Thyroid gland (tissue), 4 donors: ENCODE measurements around the gene NODAL. TPM values are rescaled to one million over a fixed set of nuclear protein-coding genes. Genes with fewer than 3 reads are reported as not detected.

ENCODE experiments used
- DNase-seq, 2 donors: peaks; one replicate each; pipeline ENCODE4 v3.0.0-alpha.2; 2019
- H3K27ac ChIP-seq, 3 donors: fragments of 200-600 bp; sonication (generic); 1 replicate in 2 of 3; 2 replicates in 1 of 3; pipeline ENCODE4 v1.5.1; 2016 to 2019; ENCODE audit warnings: mild to moderate bottlenecking in 1 of 3, moderate library complexity in 1 of 3
- H3K27me3 ChIP-seq: fragments of 200-600 bp; sonication (generic); one replicate; pipeline ENCODE4 v1.5.1; 2019
- H3K36me3 ChIP-seq, 2 donors: fragments of 200-600 bp; sonication (generic); one replicate each; pipeline ENCODE4 v1.5.1; 2016 to 2019
- H3K4me1 ChIP-seq, 2 donors: fragments of 200-600 bp; sonication (generic); one replicate each; pipeline ENCODE4 v1.5.1; 2017 to 2019
- H3K4me3 ChIP-seq, 3 donors: fragments of 200-600 bp; sonication (generic); replicated peaks in 1 of 3; 1 replicate in 2 of 3; 2 replicates in 1 of 3; pipeline ENCODE4 v1.5.1; 2016; ENCODE audit warnings: mild to moderate bottlenecking in 1 of 3
- H3K9me3 ChIP-seq: fragments of 200-600 bp; sonication (generic); one replicate; pipeline ENCODE4 v1.5.1; 2017
- POLR2A ChIP-seq, 2 donors: fragments of 450-650 bp; IDR thresholded peaks; one replicate each; pipeline ENCODE4 v1.6.1; 2017; ENCODE audit warnings: antibody characterized with exemption in 2 of 2, mild to moderate bottlenecking in 2 of 2, moderate library complexity in 1 of 2
- WGBS, 2 donors: methylation state at CpG; one replicate each; pipeline ENCODE4 v1.1.5; 2017; 5-methylcytosine and 5-hydroxymethylcytosine counted together
- intact Hi-C: fragments of 100-400 bp; cut with DNase I; formaldehyde crosslinking; loops from one replicate; pipeline ENCODE4 v1.15.1; 2023
- total RNA-seq, 4 donors: library from RNA; depleted of rRNA; stranded (reverse); fragments of >200 nt; gene quantifications; one replicate each; pipeline ENCODE4 v1.2.3, GENCODE V29; 2016
- TF ChIP-seq, protein P1 (sequence below), 6 experiments: fragments of 200-600 bp in 3 of 6; fragments of 450-650 bp in 3 of 6; sonication (generic) in 3 of 6; IDR thresholded peaks; one replicate each; pipeline ENCODE4 v1.5.1; 2016 to 2019; ENCODE audit warnings: antibody characterized with exemption in 6 of 6, mild to moderate bottlenecking in 2 of 6, inconsistent platforms in 1 of 6, moderate library complexity in 1 of 6

Gene NODAL
- total RNA-seq, 4 donors from 2014 or later, result not detected

DNA sequence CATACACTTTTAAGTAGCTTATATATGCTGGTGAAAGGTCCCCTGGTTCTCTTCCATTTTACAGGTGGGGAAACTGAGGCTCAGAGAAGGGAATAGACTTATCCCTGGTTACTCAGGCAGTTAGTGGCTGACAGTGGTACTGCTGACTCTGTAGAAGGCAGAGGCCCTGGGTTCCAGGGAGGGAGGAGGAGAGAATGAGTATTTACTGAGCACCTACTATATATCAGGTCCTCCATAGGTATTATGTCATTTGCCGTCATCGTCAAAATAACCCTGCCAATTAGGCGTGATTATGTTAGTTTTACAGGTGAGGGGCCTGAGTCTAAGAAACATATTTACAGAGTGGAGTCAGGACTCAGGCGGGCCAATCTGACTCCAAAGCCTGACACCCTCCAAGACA lies 23.8 kb upstream of the NODAL start:
- DNase-seq, result no peak
- Histone ChIP-seq H3K9me3 (no peaks in the 10 kb centered on the region), H3K4me3 (no peak overlapping the region), H3K36me3 (no peaks in the 10 kb centered on the region), H3K27ac (no peak overlapping the region), H3K4me1 (peaks cover 6 to 18% of the 10 kb centered on the region in 2 donors), H3K27me3 (no peaks in the 10 kb centered on the region)
- intact Hi-C loops, result loop anchor here (10.0 kb wide), 1 partner anchor 410 kb away; no protein-coding TSS in a partner anchor
- WGBS, 2 donors, result 91 to 95% methylated on average over 4 of the region's 4 CpGs
- TF ChIP-seq POLR2A (IDR thresholded peaks at IDR 0.05), result no peak
- TF ChIP-seq, protein P1, sequence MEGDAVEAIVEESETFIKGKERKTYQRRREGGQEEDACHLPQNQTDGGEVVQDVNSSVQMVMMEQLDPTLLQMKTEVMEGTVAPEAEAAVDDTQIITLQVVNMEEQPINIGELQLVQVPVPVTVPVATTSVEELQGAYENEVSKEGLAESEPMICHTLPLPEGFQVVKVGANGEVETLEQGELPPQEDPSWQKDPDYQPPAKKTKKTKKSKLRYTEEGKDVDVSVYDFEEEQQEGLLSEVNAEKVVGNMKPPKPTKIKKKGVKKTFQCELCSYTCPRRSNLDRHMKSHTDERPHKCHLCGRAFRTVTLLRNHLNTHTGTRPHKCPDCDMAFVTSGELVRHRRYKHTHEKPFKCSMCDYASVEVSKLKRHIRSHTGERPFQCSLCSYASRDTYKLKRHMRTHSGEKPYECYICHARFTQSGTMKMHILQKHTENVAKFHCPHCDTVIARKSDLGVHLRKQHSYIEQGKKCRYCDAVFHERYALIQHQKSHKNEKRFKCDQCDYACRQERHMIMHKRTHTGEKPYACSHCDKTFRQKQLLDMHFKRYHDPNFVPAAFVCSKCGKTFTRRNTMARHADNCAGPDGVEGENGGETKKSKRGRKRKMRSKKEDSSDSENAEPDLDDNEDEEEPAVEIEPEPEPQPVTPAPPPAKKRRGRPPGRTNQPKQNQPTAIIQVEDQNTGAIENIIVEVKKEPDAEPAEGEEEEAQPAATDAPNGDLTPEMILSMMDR (IDR thresholded peaks at IDR 0.05), result no peak

DNA sequence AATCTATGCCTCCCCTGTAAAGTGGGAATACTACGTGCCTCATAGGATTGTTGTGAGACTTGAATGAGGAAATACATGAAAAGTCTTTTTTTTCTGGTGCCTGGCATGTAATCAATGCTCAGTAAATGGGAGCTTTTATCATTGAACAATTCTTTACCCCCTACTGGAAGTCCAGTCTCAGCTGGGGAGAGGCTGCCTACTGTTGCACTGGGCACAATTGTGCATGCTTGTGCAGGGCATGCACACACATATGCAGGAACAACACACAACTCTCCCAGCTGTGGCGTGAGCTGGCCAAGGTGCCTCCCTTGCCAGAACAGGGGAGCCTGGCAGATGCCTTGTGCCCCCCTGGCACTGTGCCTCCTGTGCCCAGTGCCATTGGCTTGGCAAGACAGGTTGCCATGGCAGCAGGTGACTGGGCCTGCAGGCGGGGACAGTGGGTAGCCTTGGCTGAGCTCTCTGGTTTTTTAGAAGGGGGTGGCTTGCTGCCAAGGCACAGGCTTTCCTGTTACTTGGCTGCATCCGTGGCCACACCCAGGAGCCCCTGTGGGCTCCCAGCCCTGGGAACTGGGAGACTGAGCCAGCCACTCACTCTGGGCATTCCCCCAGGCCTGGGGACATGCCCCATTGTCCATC lies 21.0 kb upstream of the NODAL start:
- H3K4me1 ChIP-seq, result peaks cover 11 to 20% of the 10 kb centered on the region in 2 donors
- DNase-seq, result peak; percentile 89 to 91
- no peaks in the 10 kb centered on the region for H3K27me3 ChIP-seq
- H3K4me3 ChIP-seq, result no peak overlapping the region
- no peaks in the 10 kb centered on the region for H3K9me3 ChIP-seq
- H3K27ac ChIP-seq, result no peak overlapping the region
- intact Hi-C loops, result loop anchor here (5.0 to 10.0 kb wide), 3 partner anchors 80 to 412 kb away; no protein-coding TSS in a partner anchor
- 27 to 40% methylated on average over 2 to 4 of the region's 4 CpGs for WGBS, 2 donors
- TF ChIP-seq, protein P1 (IDR thresholded peaks at IDR 0.05), result no peak
- no peaks in the 10 kb centered on the region for H3K36me3 ChIP-seq

DNA sequence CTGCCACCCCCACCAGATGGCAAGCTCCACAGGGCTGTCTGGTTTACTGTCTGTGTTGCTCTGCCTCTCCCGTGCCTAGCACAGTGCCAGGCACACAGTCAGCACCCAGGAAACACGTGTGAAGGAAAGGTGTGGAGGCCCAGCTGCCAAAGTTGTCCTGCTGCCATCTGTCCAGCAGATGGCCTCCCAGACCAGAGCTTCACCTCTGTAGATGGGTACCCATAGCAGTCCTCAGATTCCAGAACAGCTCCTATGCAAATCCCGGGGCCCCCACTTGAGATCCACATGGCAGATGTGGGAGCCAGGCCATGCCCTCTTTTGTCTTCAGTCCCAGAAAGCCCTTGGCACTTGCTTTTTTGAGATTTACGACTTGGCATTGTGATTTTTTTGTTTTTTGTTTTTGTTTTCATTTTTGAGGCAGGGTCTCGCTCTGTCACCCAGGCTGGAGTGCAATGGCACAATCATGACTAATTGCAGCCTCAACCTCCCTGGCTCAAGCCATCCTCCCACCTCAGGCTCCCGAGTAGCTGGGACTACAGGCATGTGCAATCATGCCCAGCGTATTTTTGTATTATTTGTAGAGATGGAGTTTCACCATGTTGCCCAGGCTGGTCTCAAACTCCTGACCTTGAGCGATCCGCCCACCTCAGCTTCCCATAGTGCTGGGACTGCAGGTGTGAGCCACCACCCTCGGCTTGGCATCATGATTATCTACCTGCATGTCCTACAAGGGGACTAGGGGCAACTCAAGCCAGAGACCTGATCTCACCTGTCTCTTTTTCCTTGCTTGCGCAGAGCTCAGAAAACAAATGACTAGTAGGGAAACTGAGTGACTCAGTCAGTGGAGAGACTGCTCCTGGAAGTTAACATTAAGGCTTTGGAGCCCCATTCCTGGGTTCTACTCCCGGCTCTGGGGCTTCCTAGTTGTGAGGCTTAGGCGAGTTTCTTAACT lies 20.2 kb upstream of the NODAL start:
- Histone ChIP-seq H3K4me1 (peaks cover 11 to 20% of the 10 kb centered on the region in 2 donors), H3K4me3 (no peak overlapping the region), H3K27ac (no peak overlapping the region), H3K27me3 (no peaks in the 10 kb centered on the region), H3K9me3 (no peaks in the 10 kb centered on the region), H3K36me3 (no peaks in the 10 kb centered on the region)
- TF ChIP-seq POLR2A (IDR thresholded peaks at IDR 0.05), result no peak
- TF ChIP-seq, protein P1 (IDR thresholded peaks at IDR 0.05), result peak; percentile 47 to 88 (median 78)
- 54 to 55% methylated on average over 13 of the region's 13 CpGs for WGBS, 2 donors
- intact Hi-C loops, result loop anchor here (5.0 to 10.0 kb wide), 3 partner anchors 81 to 413 kb away; no protein-coding TSS in a partner anchor
- DNase-seq, result peak; percentile 53 to 56

DNA sequence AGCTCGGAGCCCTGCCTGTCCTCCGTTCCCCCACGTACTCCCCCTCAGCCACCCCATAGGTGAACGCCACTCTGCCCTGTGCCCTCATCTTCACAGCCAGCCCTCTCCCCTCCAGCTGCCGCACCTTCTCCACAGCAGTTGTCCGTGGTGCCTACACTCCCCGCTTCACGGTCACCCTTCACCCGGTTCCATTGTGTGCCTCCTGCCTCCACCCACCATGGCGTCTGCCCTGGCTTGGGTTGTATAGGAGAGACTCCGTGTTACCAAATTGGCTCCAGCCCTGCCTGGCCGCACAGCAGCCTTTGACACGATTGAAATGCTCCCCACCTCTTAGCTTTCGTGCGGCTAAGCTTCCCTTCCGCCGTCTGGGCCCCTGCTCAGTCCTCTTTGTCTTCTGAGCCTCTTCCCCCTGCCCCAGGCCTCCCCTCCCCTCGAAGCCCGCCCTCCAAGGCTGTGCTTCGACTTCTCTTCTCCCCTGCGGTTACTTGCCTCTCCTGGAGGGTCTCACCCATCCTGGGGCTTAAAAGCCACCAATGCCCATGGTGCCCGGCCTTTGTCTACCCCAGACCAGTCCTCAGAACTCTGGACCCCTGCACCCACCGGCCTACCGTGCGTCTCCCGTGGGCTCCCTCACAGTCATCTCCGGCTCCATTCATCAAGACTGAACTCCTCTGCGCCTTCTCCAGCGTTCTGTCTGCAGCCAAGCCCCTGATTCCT lies 18.5 kb upstream of the NODAL start:
- Histone ChIP-seq H3K36me3 (no peaks in the 10 kb centered on the region), H3K4me3 (no peak overlapping the region), H3K9me3 (no peaks in the 10 kb centered on the region), H3K27ac (no peak overlapping the region), H3K27me3 (no peaks in the 10 kb centered on the region), H3K4me1 (peaks cover 11 to 20% of the 10 kb centered on the region in 2 donors)
- intact Hi-C loops, result loop anchor here (5.0 to 10.0 kb wide), 3 partner anchors 82 to 415 kb away; no protein-coding TSS in a partner anchor
- TF ChIP-seq POLR2A (IDR thresholded peaks at IDR 0.05), result no peak
- TF ChIP-seq, protein P1 (IDR thresholded peaks at IDR 0.05), result no peak
- DNase-seq, result no peak
- 85 to 88% methylated on average over 29 of the region's 29 CpGs for WGBS, 2 donors
